Prostate gland (tissue), 2 donors: Measurements from ENCODE around the gene TMEM106B. TPM values are rescaled to one million over a fixed set of nuclear protein-coding genes. Genes with fewer than 3 reads are reported as not detected.

Experiments used
- DNase-seq: peaks from one replicate; pipeline ENCODE4 v3.0.0-alpha.2; 2019; ENCODE audit warnings: low spot score
- H3K27ac ChIP-seq, 2 donors: fragments of 200-600 bp; sonication (generic); 2 replicates each; pipeline ENCODE4 v1.5.1; 2017 to 2019
- H3K27me3 ChIP-seq: fragments of 200-600 bp; sonication (generic); replicated peaks from 2 replicates; pipeline ENCODE4 v1.5.1; 2019; ENCODE audit not compliant: insufficient read depth
- H3K36me3 ChIP-seq, 2 donors: fragments of 200-600 bp; sonication (generic); 1 replicate in 1 of 2; 2 replicates in 1 of 2; pipeline versions ENCODE4 v1.5.1 to v1.8.1; 2017 to 2019
- H3K4me1 ChIP-seq: fragments of 200-600 bp; sonication (generic); replicated peaks from 2 replicates; pipeline ENCODE4 v1.5.1; 2019
- H3K4me3 ChIP-seq, 2 donors: fragments of 200-600 bp; sonication (generic); 2 replicates each; pipeline ENCODE4 v1.5.1; 2017 to 2019
- H3K9me3 ChIP-seq: fragments of 200-600 bp; sonication (generic); 2 replicates; pipeline ENCODE4 v1.5.1; 2017
- CTCF ChIP-seq, 4 experiments: fragments of 200-600 bp in 2 of 4; fragments of 450-650 bp in 2 of 4; sonication (generic) in 2 of 4; IDR thresholded peaks; 1 replicate in 3 of 4; 2 replicates in 1 of 4; pipeline ENCODE4 v1.5.1; 2016 to 2019; ENCODE audit warnings: antibody characterized with exemption in 4 of 4, mild to moderate bottlenecking in 2 of 4, moderate library complexity in 2 of 4
- POLR2A ChIP-seq: fragments of 450-650 bp; IDR thresholded peaks from one replicate; pipeline ENCODE4 v1.6.1; 2016; ENCODE audit warnings: antibody characterized with exemption, mild to moderate bottlenecking
- POLR2AphosphoS5 ChIP-seq: sonication (generic); formaldehyde crosslinking; IDR thresholded peaks from one replicate; pipeline ENCODE4 v1.6.1; 2017; ENCODE audit warnings: antibody characterized with exemption
- WGBS: methylation state at CpG from one replicate; pipeline ENCODE4 v1.1.5; 2018; 5-methylcytosine and 5-hydroxymethylcytosine counted together
- intact Hi-C: fragments of 100-400 bp; cut with DNase I; formaldehyde crosslinking; loops from one replicate; pipeline ENCODE4 v1.14.2; 2022
- total RNA-seq, 2 donors: library from RNA; depleted of rRNA; stranded (reverse); fragments of >200 nt; gene quantifications; one replicate each; pipeline ENCODE4 v1.1.0, GENCODE V29; 2016

TMEM106B gene
- total RNA-seq, 2 donors from 2014 or later = 58.5 to 75.5 TPM

DNA sequence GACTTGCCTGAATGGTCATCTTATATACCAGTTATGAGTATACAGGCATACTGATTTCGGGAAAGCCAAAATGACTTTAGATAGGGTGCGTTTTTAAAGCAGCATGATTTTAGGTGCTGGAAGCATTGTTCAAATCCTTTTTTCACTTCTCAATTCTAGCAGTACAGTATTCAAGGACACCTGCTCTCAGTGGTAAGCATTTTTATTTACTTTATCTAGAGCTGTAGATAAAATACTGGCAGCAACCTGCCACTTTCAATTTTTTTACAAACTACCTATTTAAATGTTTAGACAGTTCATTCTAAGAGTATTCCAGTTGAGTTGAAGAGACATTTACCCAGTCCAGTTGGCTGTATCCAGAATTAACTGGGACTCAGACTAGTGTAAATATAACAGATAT, 33.6 kb downstream of the TMEM106B start:
- TF ChIP-seq POLR2A (no peak), CTCF (IDR thresholded peaks at IDR 0.05) (no peak), POLR2AphosphoS5 (no peak)
- no peak for DNase-seq
- Histone ChIP-seq H3K27ac (no peak overlapping the region), H3K4me1 (no peaks in the 10 kb centered on the region), H3K4me3 (no peak overlapping the region), H3K9me3 (no peaks in the 10 kb centered on the region), H3K27me3 (no peaks in the 10 kb centered on the region), H3K36me3 (no peaks in the 10 kb centered on the region)
- 27% methylated on average over 2 of the region's 2 CpGs for WGBS
- intact Hi-C loops = no loop called here

DNA sequence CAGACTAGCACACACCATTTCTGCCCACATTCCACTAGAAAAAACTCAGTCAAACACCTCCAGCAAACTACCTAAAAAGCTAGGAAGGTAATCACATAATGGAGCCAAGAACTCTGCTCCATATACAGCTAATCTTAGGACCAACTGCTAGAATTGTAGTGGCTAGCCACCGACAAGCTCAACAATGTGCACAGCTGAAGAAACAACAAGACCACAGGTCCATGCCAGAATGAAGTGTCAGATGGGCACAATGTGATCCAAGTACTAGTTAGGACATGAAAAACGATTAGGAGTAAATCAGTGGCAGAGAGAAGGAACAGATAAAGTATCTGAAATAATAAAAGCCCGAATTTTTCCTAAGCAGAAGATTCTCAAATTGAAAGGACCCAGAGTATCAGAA, 38.6 kb downstream of the TMEM106B start:
- DNase-seq = no peak
- intact Hi-C loops = no loop called here
- Histone ChIP-seq H3K36me3 (no peaks in the 10 kb centered on the region), H3K4me1 (no peaks in the 10 kb centered on the region), H3K27me3 (no peaks in the 10 kb centered on the region), H3K9me3 (no peaks in the 10 kb centered on the region), H3K27ac (no peak overlapping the region), H3K4me3 (no peak overlapping the region)
- 71% methylated on average over 3 of the region's 3 CpGs for WGBS
- no peak for TF ChIP-seq POLR2A
- TF ChIP-seq POLR2AphosphoS5 = no peak
- no peak for TF ChIP-seq CTCF (IDR thresholded peaks at IDR 0.05)

DNA sequence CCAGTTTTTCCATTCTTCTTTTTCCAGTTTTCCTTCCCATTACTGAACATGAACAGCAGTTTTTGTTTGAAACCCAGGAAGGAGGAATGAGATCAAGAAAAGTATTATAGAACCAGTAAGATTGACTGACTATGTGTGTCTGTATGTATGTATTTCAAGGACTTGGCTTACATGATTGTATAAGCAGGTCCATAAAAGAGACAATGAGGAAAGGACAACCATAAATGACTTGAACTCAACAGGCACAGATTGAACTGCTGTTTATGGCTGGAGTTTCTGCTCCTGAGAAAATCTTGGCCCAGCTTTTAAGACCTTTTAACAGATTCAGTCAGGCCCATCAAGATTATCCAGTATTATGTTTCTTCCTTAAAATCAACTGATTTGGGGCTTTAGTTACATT, 39.1 kb downstream of the TMEM106B start:
- Histone ChIP-seq H3K27me3 (no peaks in the 10 kb centered on the region), H3K4me3 (no peak overlapping the region), H3K27ac (no peak overlapping the region), H3K4me1 (no peaks in the 10 kb centered on the region), H3K9me3 (no peaks in the 10 kb centered on the region), H3K36me3 (no peaks in the 10 kb centered on the region)
- TF ChIP-seq POLR2AphosphoS5 = no peak
- no peak for TF ChIP-seq POLR2A
- TF ChIP-seq CTCF (IDR thresholded peaks at IDR 0.05) = no peak
- no peak for DNase-seq
- intact Hi-C loops = no loop called here

DNA sequence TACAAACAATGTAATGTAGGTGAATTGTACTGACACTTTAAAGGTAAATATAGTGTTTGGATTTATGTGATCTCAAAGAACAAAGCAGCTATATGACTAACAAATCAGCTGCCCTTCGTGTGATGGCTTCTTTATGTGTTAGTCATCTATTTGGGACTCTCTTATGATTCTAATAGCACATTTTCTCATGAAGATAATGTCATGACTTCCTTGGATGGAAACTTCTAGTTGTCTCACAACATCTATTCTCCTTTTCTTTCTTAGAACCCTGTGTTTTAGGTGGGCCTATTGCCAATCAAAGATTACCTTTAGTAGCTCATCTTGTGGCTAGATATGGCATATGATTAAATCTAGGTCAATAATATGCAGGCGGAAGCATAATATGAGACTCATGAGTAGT, 45.0 kb downstream of the TMEM106B start:
- intact Hi-C loops = no loop called here
- Histone ChIP-seq H3K27me3 (no peaks in the 10 kb centered on the region), H3K9me3 (no peaks in the 10 kb centered on the region), H3K4me1 (no peaks in the 10 kb centered on the region), H3K27ac (no peak overlapping the region), H3K36me3 (no peaks in the 10 kb centered on the region), H3K4me3 (no peak overlapping the region)
- 67% methylated on average over 2 of the region's 2 CpGs for WGBS
- DNase-seq = no peak
- no peak for TF ChIP-seq CTCF (IDR thresholded peaks at IDR 0.05)
- no peak for TF ChIP-seq POLR2A
- TF ChIP-seq POLR2AphosphoS5 = no peak

GRCh38 chr7:12257582-12257981, 46.5 kb downstream of the TMEM106B start:
- DNase-seq = no peak
- TF ChIP-seq CTCF (IDR thresholded peaks at IDR 0.05) = no peak
- WGBS = 88% methylated on average over 2 of the region's 2 CpGs
- Histone ChIP-seq H3K9me3 (no peaks in the 10 kb centered on the region), H3K27me3 (no peaks in the 10 kb centered on the region), H3K27ac (no peak overlapping the region), H3K36me3 (no peaks in the 10 kb centered on the region), H3K4me1 (no peaks in the 10 kb centered on the region), H3K4me3 (no peak overlapping the region)
- intact Hi-C loops = no loop called here
